Neural crest cell (in vitro differentiated cells): Measurements from ENCODE around the gene NEK7. TPM values are rescaled to one million over a fixed set of nuclear protein-coding genes. Genes with fewer than 3 reads are reported as not detected.

Source experiments
- DNase-seq: peaks from one replicate; pipeline ENCODE4 v3.0.0; 2021; ENCODE audit warnings: low read depth, mixed read lengths, low spot score
- H3K27ac Mint-ChIP-seq: one replicate; pipeline ENCODE4 v1.8.0; 2021; ENCODE audit warnings: mild to moderate bottlenecking, mixed read lengths; ENCODE audit not compliant: unreplicated experiment
- H3K27me3 Mint-ChIP-seq: 2 replicates; pipeline ENCODE4 v1.8.0; 2021; ENCODE audit warnings: low read depth, mild to moderate bottlenecking, mixed read lengths
- H3K36me3 Mint-ChIP-seq: 2 replicates; pipeline ENCODE4 v1.8.0; 2021; ENCODE audit warnings: low read depth, mild to moderate bottlenecking, mixed read lengths
- H3K4me1 Mint-ChIP-seq: 2 replicates; pipeline ENCODE4 v1.8.0; 2021; ENCODE audit warnings: mixed read lengths
- H3K4me3 Mint-ChIP-seq: one replicate; pipeline ENCODE4 v1.8.0; 2021; ENCODE audit warnings: mild to moderate bottlenecking, mixed read lengths
- H3K9me3 Mint-ChIP-seq: 2 replicates; pipeline ENCODE4 v1.8.0; 2021; ENCODE audit warnings: mixed read lengths
- CTCF ChIP-seq: fragments of 200-600 bp; sonication (generic); conservative IDR thresholded peaks from 2 replicates; pipeline ENCODE4 v1.5.0; 2021; ENCODE audit warnings: antibody characterized with exemption, mild to moderate bottlenecking
- total RNA-seq: library from RNA; stranded (reverse); gene quantifications from 2 replicates; pipeline ENCODE4 v1.2.1, GENCODE V29; 2021

NEK7 gene
- total RNA-seq, 1 donor from 2014 or later: 12.5 TPM

- Mint-ChIP-seq H3K9me3 (no peaks in the 10 kb centered on the region), H3K4me1 (no peaks in the 10 kb centered on the region)
- DNase-seq: no peak
These were observed 40.7 kb upstream of the NEK7 start for GRCh38 chr1:198116069-198116468.

GRCh38 chr1:198116469-198116868 lies 40.3 kb upstream of the NEK7 start:
- Mint-ChIP-seq H3K36me3 (no peaks in the 10 kb centered on the region), H3K27me3 (no peaks in the 10 kb centered on the region)
- no peak for TF ChIP-seq CTCF

More at GRCh38 chr1:198116069-198116468, 40.7 kb upstream of the NEK7 start:
- no peak for TF ChIP-seq CTCF
- Mint-ChIP-seq H3K27ac (no peak overlapping the region), H3K27me3 (no peaks in the 10 kb centered on the region), H3K4me3 (no peak overlapping the region), H3K36me3 (no peaks in the 10 kb centered on the region)

GRCh38 chr1:198117267-198117666 lies 39.5 kb upstream of the NEK7 start:
- no peak for DNase-seq
- H3K4me3 Mint-ChIP-seq: no peak overlapping the region
- H3K36me3 Mint-ChIP-seq: no peaks in the 10 kb centered on the region
- no peaks in the 10 kb centered on the region for H3K4me1 Mint-ChIP-seq
- H3K27me3 Mint-ChIP-seq: no peaks in the 10 kb centered on the region
- H3K27ac Mint-ChIP-seq: no peak overlapping the region
- TF ChIP-seq CTCF: no peak
- H3K9me3 Mint-ChIP-seq: no peaks in the 10 kb centered on the region

More at GRCh38 chr1:198116469-198116868, 40.3 kb upstream of the NEK7 start:
- Mint-ChIP-seq H3K27ac (no peak overlapping the region), H3K4me1 (no peaks in the 10 kb centered on the region), H3K4me3 (no peak overlapping the region), H3K9me3 (no peaks in the 10 kb centered on the region)
- no peak for DNase-seq

- Mint-ChIP-seq H3K9me3 (no peaks in the 10 kb centered on the region), H3K36me3 (no peaks in the 10 kb centered on the region), H3K27me3 (no peaks in the 10 kb centered on the region), H3K4me3 (no peak overlapping the region), H3K4me1 (no peaks in the 10 kb centered on the region), H3K27ac (no peak overlapping the region)
- TF ChIP-seq CTCF: no peak
- DNase-seq: no peak
These were observed 38.7 kb upstream of the NEK7 start for GRCh38 chr1:198118134-198118533.

- TF ChIP-seq CTCF: no peak
- no peak for DNase-seq
- Mint-ChIP-seq H3K27me3 (no peaks in the 10 kb centered on the region), H3K36me3 (no peaks in the 10 kb centered on the region), H3K27ac (no peak overlapping the region), H3K4me3 (no peak overlapping the region), H3K9me3 (no peaks in the 10 kb centered on the region), H3K4me1 (no peaks in the 10 kb centered on the region)
These were observed 36.9 kb upstream of the NEK7 start for GRCh38 chr1:198119906-198120305.
